Mesangial cell (primary cell): ENCODE measurements around the gene OR8J1. TPM values are rescaled to one million over a fixed set of nuclear protein-coding genes. Genes with fewer than 3 reads are reported as not detected.

Experiments used
- total RNA-seq: library from RNA; depleted of rRNA; stranded (reverse); fragments of >200 nt; gene quantifications from 2 replicates; pipeline ENCODE4 v1.2.3, GENCODE V29; 2015

OR8J1 gene, protein sequence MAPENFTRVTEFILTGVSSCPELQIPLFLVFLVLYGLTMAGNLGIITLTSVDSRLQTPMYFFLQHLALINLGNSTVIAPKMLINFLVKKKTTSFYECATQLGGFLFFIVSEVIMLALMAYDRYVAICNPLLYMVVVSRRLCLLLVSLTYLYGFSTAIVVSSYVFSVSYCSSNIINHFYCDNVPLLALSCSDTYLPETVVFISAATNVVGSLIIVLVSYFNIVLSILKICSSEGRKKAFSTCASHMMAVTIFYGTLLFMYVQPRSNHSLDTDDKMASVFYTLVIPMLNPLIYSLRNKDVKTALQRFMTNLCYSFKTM
- not detected in 2 replicates for total RNA-seq

DNA sequence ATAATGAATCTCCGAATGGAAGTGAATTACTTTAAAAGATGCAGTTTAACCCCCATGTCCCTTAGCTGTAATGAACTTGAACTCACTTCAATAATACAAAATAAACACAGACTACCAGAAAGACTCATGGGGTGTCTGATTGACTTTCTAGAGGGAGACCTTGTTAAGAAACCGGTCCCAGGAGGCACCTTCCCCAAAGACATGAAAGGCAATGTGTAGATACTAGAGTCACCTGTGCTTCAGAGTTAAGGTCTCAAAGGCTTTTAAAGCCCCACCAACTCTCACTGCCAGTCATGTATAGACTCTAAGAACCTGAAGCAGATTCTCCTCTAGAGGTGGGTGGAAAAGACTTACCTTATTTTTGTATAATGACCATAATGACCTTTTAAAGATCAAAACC lies at the start of gene OR8J1:
OR8J1 (plus strand) TSS at position 301 of the 400 bp plus-strand sequence. CDS start 5,956 bp downstream, outside the sequence.

DNA sequence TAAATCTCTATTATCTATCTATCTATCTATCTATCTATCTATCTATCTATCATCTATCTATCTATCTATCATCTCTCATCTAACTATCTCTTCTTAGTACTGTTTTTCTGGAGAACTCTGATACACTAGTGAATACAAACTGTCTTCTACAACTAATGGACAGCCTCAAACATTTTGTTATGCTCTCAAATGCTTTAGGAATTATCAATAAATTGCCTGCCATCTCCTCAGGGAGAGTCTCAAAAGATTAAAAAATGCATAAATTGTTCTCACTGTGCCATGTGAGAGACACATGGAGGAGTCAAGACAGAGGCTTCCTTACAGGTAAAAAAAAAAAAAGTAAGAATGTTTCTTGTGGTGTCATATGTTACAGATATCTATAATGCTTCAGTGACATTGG lies 39.2 kb upstream of the OR8J1 start, which contains the start of gene OR8K3:
OR8K3 (plus strand) TSS at position 301 of the 400 bp plus-strand sequence. CDS start 3,163 bp downstream, outside the sequence.

DNA sequence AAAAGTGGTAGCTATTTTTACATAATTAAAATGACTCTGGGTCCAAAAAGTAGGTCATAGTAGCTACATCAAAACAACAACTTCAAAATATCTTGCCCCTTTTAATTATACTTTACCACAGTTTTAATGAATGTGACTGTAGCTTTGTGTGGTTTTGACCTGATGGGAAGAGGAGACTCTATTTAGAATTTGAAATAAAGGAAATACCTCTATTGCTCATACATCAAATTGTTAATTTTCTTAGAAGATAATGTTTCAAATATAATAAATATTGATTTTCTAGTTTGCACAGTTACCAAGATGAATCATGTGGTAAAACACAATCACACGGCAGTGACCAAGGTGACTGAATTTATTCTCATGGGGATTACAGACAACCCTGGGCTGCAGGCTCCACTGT lies 8.4 kb upstream of the OR8J1 start, which contains the start of gene OR8K1:
OR8K1 (plus strand) TSS at position 301 of the 400 bp plus-strand sequence; CDS start at position 301, 0 bp downstream.

DNA sequence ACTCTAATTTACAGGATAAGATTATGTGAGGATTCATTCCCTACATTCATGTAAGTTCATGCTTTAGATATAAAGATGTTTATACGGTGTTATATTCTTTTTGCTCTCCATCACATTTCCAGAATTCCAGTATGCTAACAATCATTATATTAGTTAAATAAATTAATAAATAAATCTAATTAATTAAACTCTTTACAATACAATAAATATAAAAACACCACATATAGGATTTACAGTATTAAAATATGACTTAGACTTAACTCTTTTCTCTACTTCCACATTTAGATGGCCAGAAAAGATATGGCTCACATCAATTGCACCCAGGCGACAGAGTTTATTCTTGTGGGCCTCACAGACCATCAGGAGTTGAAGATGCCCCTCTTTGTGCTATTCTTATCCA lies 21.2 kb downstream of the OR8J1 start, which contains the start of gene OR8U1:
OR8U1 (plus strand) TSS at position 301 of the 400 bp plus-strand sequence; CDS start at position 301, 0 bp downstream.

Other genes with a start within 250 kb of the OR8J1 start
- not detected in 2 replicates for gene OR8H3, start 231.9 kb upstream of the OR8J1 start, total RNA-seq
- not detected in 2 replicates for gene OR8J3, start 214.1 kb upstream of the OR8J1 start, total RNA-seq
- not detected in 2 replicates for gene OR8K5, start 194.0 kb upstream of the OR8J1 start, total RNA-seq
- gene OR5J2, start 177.7 kb upstream of the OR8J1 start, total RNA-seq = not detected in 2 replicates
- gene OR5T2, start 120.0 kb upstream of the OR8J1 start, total RNA-seq = not detected in 2 replicates
- gene OR5T3, start 102.0 kb upstream of the OR8J1 start, total RNA-seq = not detected in 2 replicates
- gene OR5T1, start 80.1 kb upstream of the OR8J1 start, total RNA-seq = not detected in 2 replicates
- not detected in 2 replicates for gene OR8H1, start 62.0 kb upstream of the OR8J1 start, total RNA-seq
- not detected in 2 replicates for gene OR8K3, start 39.1 kb upstream of the OR8J1 start, total RNA-seq
- not detected in 2 replicates for gene OR8K1, start 8.3 kb upstream of the OR8J1 start, total RNA-seq
- gene OR8U1, start 21.3 kb downstream of the OR8J1 start, total RNA-seq = not detected in 2 replicates
- not detected in 2 replicates for gene OR5AL1, start 58.4 kb downstream of the OR8J1 start, total RNA-seq
- not detected in 2 replicates for gene OR5M3, start 119.1 kb downstream of the OR8J1 start, total RNA-seq
- gene OR5M8, start 137.1 kb downstream of the OR8J1 start, total RNA-seq = not detected in 2 replicates
- gene OR5M11, start 189.0 kb downstream of the OR8J1 start, total RNA-seq = not detected in 2 replicates
- gene OR5M10, start 223.4 kb downstream of the OR8J1 start, total RNA-seq = not detected in 2 replicates